ENCODE data around the gene CD3E. TPM values are rescaled to one million over a fixed set of nuclear protein-coding genes. Genes with fewer than 3 reads are reported as not detected.

CD3E gene
- total RNA-seq, 1 donor from 2014 or later = 6.9 TPM

DNA sequence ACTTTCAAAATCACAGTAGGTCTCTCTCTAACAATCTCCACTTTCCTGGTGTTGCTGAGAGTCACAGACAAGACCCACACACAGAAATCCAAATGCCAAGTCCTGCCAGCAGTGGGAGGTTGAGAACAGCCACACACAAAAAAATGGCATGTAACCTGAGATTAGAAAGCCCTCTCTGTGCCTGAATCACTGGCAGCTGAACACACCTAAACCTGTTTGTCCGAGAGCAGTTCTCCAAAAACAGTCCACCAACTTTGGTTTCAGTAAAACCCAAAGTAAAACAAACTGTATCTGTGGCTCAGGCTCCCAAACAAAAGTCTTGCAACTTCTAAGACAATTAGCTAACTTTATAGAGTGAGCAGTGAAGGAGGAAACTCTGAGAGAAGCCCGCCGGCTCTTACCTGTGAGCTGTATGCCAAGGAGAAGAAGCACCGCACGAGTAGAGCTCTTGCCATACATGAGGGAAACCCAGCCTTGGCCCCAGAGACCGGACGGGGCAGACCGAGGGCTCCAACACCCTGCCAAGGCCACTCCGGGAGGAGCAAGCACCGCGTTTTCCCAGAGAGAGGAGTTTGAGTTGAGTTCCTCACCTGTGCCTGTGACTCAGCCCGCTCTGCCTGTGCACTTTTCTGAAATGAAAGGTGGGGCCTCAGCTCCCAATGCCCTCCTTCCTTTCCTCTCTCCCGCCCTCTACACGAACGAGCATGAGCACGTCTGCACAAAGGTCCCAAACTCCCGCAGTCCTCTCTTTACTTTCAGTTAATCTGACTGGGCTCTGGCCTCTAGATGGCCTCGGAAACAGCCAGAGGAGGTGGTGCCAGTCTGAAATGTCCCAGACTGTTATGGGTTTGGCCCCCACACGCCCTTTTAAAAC, 40.6 kb upstream of the CD3E start, which contains the start of gene MPZL2:
MPZL2 (minus strand) TSS at position 603 of the 874 bp plus-strand sequence; CDS start at position 459, 144 bp downstream.
- Histone ChIP-seq H3K27me3 (no peaks in the 10 kb centered on the region), H3K27ac (peak within 1 kb of the TSS; percentile 61), H3K9me3 (no peaks in the 10 kb centered on the region), H3K4me1 (no peaks in the 10 kb centered on the region), H3K4me3 (peak within 1 kb of the TSS; percentile 38 to 50), H3K36me3 (no peaks in the 10 kb centered on the region)
- TF ChIP-seq POLR2A (IDR thresholded peaks at IDR 0.05) (peak in 1 of 2 donors; percentile 42), POLR2AphosphoS5 (IDR thresholded peaks at IDR 0.05; ENCODE audit: insufficient read depth in 1 of 2, low read depth in 1 of 2) (peak; percentile 70 to 72)
- TF ChIP-seq, protein P1, sequence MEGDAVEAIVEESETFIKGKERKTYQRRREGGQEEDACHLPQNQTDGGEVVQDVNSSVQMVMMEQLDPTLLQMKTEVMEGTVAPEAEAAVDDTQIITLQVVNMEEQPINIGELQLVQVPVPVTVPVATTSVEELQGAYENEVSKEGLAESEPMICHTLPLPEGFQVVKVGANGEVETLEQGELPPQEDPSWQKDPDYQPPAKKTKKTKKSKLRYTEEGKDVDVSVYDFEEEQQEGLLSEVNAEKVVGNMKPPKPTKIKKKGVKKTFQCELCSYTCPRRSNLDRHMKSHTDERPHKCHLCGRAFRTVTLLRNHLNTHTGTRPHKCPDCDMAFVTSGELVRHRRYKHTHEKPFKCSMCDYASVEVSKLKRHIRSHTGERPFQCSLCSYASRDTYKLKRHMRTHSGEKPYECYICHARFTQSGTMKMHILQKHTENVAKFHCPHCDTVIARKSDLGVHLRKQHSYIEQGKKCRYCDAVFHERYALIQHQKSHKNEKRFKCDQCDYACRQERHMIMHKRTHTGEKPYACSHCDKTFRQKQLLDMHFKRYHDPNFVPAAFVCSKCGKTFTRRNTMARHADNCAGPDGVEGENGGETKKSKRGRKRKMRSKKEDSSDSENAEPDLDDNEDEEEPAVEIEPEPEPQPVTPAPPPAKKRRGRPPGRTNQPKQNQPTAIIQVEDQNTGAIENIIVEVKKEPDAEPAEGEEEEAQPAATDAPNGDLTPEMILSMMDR (IDR thresholded peaks at IDR 0.05) = no peak
- DNase-seq (ENCODE audit: extremely low spot score in 2 of 2) = peak in 1 of 2 donors; percentile 91
- intact Hi-C loops (cut with DNase I) = no loop called here

- H3K9me3 ChIP-seq = no peaks in the 10 kb centered on the region
- H3K27me3 ChIP-seq = no peaks in the 10 kb centered on the region
- intact Hi-C loops (cut with DNase I) = no loop called here
- no peaks in the 10 kb centered on the region for H3K4me1 ChIP-seq
- no peak for DNase-seq (ENCODE audit: extremely low spot score in 2 of 2)
- H3K36me3 ChIP-seq = no peaks in the 10 kb centered on the region
- TF ChIP-seq, protein P1 (IDR thresholded peaks at IDR 0.05) = no peak
- TF ChIP-seq POLR2AphosphoS5 (IDR thresholded peaks at IDR 0.05; ENCODE audit: insufficient read depth in 1 of 2, low read depth in 1 of 2) = no peak
- TF ChIP-seq POLR2A (IDR thresholded peaks at IDR 0.05) = no peak
- H3K4me3 ChIP-seq = peak overlapping the region; percentile 38 to 50
- peak overlapping the region; percentile 61 for H3K27ac ChIP-seq
Observed at GRCh38 chr11:118264569-118265465, 39.7 kb upstream of the CD3E start.

GRCh38 chr11:118265954-118266353, 38.6 kb upstream of the CD3E start:
- no peak for TF ChIP-seq POLR2A (IDR thresholded peaks at IDR 0.05)
- peak in 1 of 2 donors; percentile 69 for TF ChIP-seq POLR2AphosphoS5 (IDR thresholded peaks at IDR 0.05; ENCODE audit: insufficient read depth in 1 of 2, low read depth in 1 of 2)
- TF ChIP-seq, protein P1 (IDR thresholded peaks at IDR 0.05) = no peak
- DNase-seq (ENCODE audit: extremely low spot score in 2 of 2) = no peak
- no peaks in the 10 kb centered on the region for H3K4me1 ChIP-seq
- no peaks in the 10 kb centered on the region for H3K27me3 ChIP-seq
- H3K9me3 ChIP-seq = no peaks in the 10 kb centered on the region
- peak overlapping the region in 1 of 2 donors; percentile 50 for H3K4me3 ChIP-seq
- intact Hi-C loops (cut with DNase I) = no loop called here
- peak overlapping the region; percentile 46 for H3K27ac ChIP-seq
- no peaks in the 10 kb centered on the region for H3K36me3 ChIP-seq

DNA sequence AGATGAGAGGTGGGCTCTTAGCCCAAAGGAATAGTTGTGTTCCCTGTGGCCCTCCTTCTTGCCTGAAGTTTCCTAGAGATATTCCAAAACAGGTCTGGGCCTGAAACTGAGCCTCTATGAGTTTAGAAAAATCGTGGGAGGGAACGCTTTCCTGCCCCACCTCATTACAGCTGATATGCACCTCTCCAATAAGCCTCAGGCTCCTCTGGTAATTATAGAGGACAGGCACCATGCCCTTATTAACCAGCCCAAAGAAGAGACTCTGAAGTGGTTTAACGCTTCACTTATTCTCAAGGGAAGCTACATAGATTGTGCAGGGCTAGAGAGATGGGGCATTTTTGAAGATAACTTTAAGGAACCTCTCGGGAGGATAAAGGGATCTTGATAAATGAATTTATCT, 37.0 kb upstream of the CD3E start:
- no peaks in the 10 kb centered on the region for H3K36me3 ChIP-seq
- no peaks in the 10 kb centered on the region for H3K27me3 ChIP-seq
- TF ChIP-seq POLR2AphosphoS5 (IDR thresholded peaks at IDR 0.05; ENCODE audit: insufficient read depth in 1 of 2, low read depth in 1 of 2) = peak in 1 of 2 donors; percentile 32
- no peak for TF ChIP-seq POLR2A (IDR thresholded peaks at IDR 0.05)
- H3K4me1 ChIP-seq = no peaks in the 10 kb centered on the region
- intact Hi-C loops (cut with DNase I) = no loop called here
- peak overlapping the region; percentile 14 for H3K27ac ChIP-seq
- H3K4me3 ChIP-seq = no peak overlapping the region
- no peak for DNase-seq (ENCODE audit: extremely low spot score in 2 of 2)
- H3K9me3 ChIP-seq = no peaks in the 10 kb centered on the region

GRCh38 chr11:118272001-118272400, 32.5 kb upstream of the CD3E start:
- Histone ChIP-seq H3K36me3 (no peaks in the 10 kb centered on the region), H3K27ac (no peak overlapping the region), H3K27me3 (no peaks in the 10 kb centered on the region), H3K4me1 (peaks cover 17% of the 10 kb centered on the region), H3K9me3 (no peaks in the 10 kb centered on the region), H3K4me3 (no peak overlapping the region)
- DNase-seq (ENCODE audit: extremely low spot score in 2 of 2) = no peak
- TF ChIP-seq POLR2A (IDR thresholded peaks at IDR 0.05) (no peak), POLR2AphosphoS5 (IDR thresholded peaks at IDR 0.05; ENCODE audit: insufficient read depth in 1 of 2, low read depth in 1 of 2) (no peak)
- TF ChIP-seq, protein P1 (IDR thresholded peaks at IDR 0.05) = no peak
- intact Hi-C loops (cut with DNase I) = no loop called here
